HG03520 (cell line): ENCODE results near the gene DCAF15.

Experiments used
- ATAC-seq: cut with Tn5 transposase; IDR thresholded peaks from one replicate; pipeline ENCODE4 v1.9.1; 2021; ENCODE audit warnings: mild to moderate bottlenecking, moderate library complexity; ENCODE audit not compliant: unreplicated experiment

Gene DCAF15

GRCh38 chr19:13930402-13930801 lies 21.9 kb upstream of the DCAF15 start:
- ATAC-seq = no peak

- no peak for ATAC-seq
Observed at GRCh38 chr19:13931391-13932148, 20.7 kb upstream of the DCAF15 start.

- no peak for ATAC-seq
Observed at GRCh38 chr19:13932149-13932637, 20.1 kb upstream of the DCAF15 start.

- ATAC-seq = no peak
Observed at GRCh38 chr19:13932911-13933393, 19.4 kb upstream of the DCAF15 start.

- ATAC-seq = no peak
Observed at GRCh38 chr19:13934785-13935109, 17.6 kb upstream of the DCAF15 start.

GRCh38 chr19:13935765-13936510 lies 16.4 kb upstream of the DCAF15 start:
- ATAC-seq = no peak

GRCh38 chr19:13937479-13938300 lies 14.6 kb upstream of the DCAF15 start:
- no peak for ATAC-seq

- ATAC-seq = no peak
Observed at GRCh38 chr19:13938301-13939064, 13.8 kb upstream of the DCAF15 start, which contains the start of gene PODNL1. Gene PODNL1, minus strand, starts transcription at chr19:13938417. Its CDS starts 236 bp downstream, at chr19:13938181.

- no peak for ATAC-seq
Observed at GRCh38 chr19:13942023-13942684, 10.2 kb upstream of the DCAF15 start.

GRCh38 chr19:13946414-13946813 lies 5.9 kb upstream of the DCAF15 start:
- no peak for ATAC-seq

GRCh38 chr19:13951043-13951442 lies 1.3 kb upstream of the DCAF15 start:
- no peak for ATAC-seq

- ATAC-seq = no peak
Observed at GRCh38 chr19:13951799-13952153, 533 bp upstream of the DCAF15 start.

- ATAC-seq = no peak
Observed at GRCh38 chr19:13952931-13953531, 722 bp downstream of the DCAF15 start.

- no peak for ATAC-seq
Observed at GRCh38 chr19:13954185-13954584, 1.9 kb downstream of the DCAF15 start.

GRCh38 chr19:13955662-13956364 lies 3.5 kb downstream of the DCAF15 start:
- no peak for ATAC-seq

GRCh38 chr19:13956365-13956744 lies 4.0 kb downstream of the DCAF15 start:
- no peak for ATAC-seq

GRCh38 chr19:13957051-13957450 lies 4.7 kb downstream of the DCAF15 start:
- ATAC-seq = no peak

GRCh38 chr19:13958043-13958442 lies 5.7 kb downstream of the DCAF15 start:
- ATAC-seq = no peak
